Measurements from ENCODE around the gene MAPK10. TPM values are rescaled to one million over a fixed set of nuclear protein-coding genes. Genes with fewer than 3 reads are reported as not detected.

MAPK10 gene
- polyA plus RNA-seq, 2 of the 4 experiments (the other 2 are of a cell fraction) = 1.4 to 3.4 TPM

DNA sequence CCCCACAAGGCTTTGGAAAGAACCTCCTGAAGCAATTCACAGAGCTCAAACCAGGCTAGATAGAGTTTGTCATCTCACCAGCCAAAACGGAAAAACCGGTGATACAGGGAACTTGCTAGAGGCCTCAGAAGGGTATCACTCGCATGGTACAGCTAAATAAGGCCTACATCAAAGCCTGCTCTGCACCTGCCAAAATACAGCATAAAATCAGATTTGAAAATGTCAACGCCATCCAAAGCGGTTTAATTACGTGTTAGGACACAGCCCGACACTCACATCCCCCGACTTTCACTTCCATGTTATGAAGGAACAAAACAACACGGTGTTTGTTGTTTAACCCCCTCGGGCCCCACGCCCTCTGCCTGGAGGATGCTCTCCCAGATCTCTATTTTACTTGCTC, 65.0 kb downstream of the MAPK10 start:
- H3K4me2 ChIP-seq = no peak overlapping the region
- H3K4me3 ChIP-seq = no peak overlapping the region
- ATAC-seq (no peak), DNase-seq (ENCODE audit: low read depth in 1 of 2, low spot score in 1 of 2) (no peak), FAIRE-seq (no peak)
- POLR2A ChIA-PET = no interaction called here
- H3K4me1 ChIP-seq = no peaks in the 10 kb centered on the region
- CTCF ChIA-PET = no interaction called here
- TF ChIP-seq NFE2L2 (conservative IDR thresholded peaks at IDR 0.05; ENCODE audit: low read length) (no peak), ZC3H11A (IDR thresholded peaks at IDR 0.05) (no peak), RNF2 (IDR thresholded peaks at IDR 0.05; ENCODE audit: borderline replicate concordance, low read depth) (no peak), BHLHE40 (IDR thresholded peaks at IDR 0.05; ENCODE audit: low read depth, low read length) (no peak), JUNB (IDR thresholded peaks at IDR 0.05) (no peak), TP53 (CRISPR knock-in tag; IDR thresholded peaks at IDR 0.05) (no peak)
- no peak overlapping the region for H3K27ac ChIP-seq
- no peaks in the 10 kb centered on the region for H3K9me3 ChIP-seq
- WGBS (ENCODE audit: missing lambda C conversion rate) = 91% methylated on average over 11 of the region's 11 CpGs

DNA sequence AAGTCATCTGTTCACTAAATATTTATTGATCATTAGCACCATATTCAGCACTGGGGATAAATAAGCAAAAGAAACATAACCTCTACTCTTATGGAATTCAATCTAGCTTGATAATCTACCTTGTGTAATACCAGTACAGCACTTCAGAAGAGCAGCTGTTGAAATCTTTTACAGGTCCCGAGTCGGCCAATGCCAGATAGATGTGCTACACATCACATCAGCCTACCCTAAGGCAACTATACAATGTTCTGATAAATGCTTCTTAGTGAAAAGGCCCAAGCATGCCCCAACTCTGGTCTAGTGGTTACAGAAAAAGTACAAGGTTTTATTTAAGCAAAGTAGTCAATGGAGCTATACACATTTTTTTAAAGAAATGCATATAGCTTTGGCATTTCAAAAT, 68.7 kb downstream of the MAPK10 start:
- ChIA-PET CTCF (no interaction called here), POLR2A (no interaction called here)
- no peak overlapping the region for H3K4me2 ChIP-seq
- ATAC-seq = no peak
- TF ChIP-seq HOXB13 (CRISPR knock-in tag; IDR thresholded peaks at IDR 0.05; ENCODE audit: low read depth) (no peak), NFE2L2 (conservative IDR thresholded peaks at IDR 0.05; ENCODE audit: low read length) (no peak)
- TF ChIP-seq, protein P1, sequence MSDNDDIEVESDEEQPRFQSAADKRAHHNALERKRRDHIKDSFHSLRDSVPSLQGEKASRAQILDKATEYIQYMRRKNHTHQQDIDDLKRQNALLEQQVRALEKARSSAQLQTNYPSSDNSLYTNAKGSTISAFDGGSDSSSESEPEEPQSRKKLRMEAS (IDR thresholded peaks at IDR 0.05) = no peak
- TF ChIP-seq, protein P2, sequence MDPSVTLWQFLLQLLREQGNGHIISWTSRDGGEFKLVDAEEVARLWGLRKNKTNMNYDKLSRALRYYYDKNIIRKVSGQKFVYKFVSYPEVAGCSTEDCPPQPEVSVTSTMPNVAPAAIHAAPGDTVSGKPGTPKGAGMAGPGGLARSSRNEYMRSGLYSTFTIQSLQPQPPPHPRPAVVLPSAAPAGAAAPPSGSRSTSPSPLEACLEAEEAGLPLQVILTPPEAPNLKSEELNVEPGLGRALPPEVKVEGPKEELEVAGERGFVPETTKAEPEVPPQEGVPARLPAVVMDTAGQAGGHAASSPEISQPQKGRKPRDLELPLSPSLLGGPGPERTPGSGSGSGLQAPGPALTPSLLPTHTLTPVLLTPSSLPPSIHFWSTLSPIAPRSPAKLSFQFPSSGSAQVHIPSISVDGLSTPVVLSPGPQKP (IDR thresholded peaks at IDR 0.05; ENCODE audit: low read depth, low read length) = no peak
- 67% methylated on average over 2 of the region's 2 CpGs for WGBS (ENCODE audit: missing lambda C conversion rate)
- no peaks in the 10 kb centered on the region for H3K9me3 ChIP-seq
- no peaks in the 10 kb centered on the region for H3K4me1 ChIP-seq
- no peak overlapping the region for H3K4me3 ChIP-seq
- FAIRE-seq = no peak
- no peak overlapping the region for H3K27ac ChIP-seq
- DNase-seq (ENCODE audit: low read depth in 1 of 2, low spot score in 1 of 2) = no peak

DNA sequence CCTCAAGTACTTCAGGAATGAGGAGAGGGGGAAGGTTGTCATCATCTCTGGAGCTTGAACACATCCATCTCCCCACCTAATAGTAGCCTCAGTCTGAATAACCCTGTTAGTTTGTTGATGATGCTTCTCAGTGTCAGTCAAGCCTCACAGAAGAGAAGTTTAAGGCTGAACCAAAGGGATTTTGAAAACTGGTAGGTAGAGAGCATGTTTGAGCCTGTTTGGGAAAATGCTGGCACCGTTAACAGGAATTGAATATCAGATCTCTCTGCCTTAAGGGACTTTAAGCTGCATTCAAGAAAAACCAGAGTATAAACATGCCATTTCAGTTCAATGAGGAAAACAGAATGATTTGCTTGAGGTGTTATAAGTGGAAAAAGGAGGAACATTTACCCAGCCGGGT, 73.1 kb downstream of the MAPK10 start:
- no peaks in the 10 kb centered on the region for H3K9me3 ChIP-seq
- ChIA-PET POLR2A (no interaction called here), CTCF (no interaction called here)
- H3K4me2 ChIP-seq = no peak overlapping the region
- FAIRE-seq (no peak), DNase-seq (ENCODE audit: low read depth in 1 of 2, low spot score in 1 of 2) (no peak), ATAC-seq (no peak)
- no peak overlapping the region for H3K4me3 ChIP-seq
- H3K27ac ChIP-seq = no peak overlapping the region
- TF ChIP-seq, protein P3, sequence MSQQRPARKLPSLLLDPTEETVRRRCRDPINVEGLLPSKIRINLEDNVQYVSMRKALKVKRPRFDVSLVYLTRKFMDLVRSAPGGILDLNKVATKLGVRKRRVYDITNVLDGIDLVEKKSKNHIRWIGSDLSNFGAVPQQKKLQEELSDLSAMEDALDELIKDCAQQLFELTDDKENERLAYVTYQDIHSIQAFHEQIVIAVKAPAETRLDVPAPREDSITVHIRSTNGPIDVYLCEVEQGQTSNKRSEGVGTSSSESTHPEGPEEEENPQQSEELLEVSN (IDR thresholded peaks at IDR 0.05; ENCODE audit: borderline replicate concordance, low read depth) = no peak
- TF ChIP-seq, protein P4, sequence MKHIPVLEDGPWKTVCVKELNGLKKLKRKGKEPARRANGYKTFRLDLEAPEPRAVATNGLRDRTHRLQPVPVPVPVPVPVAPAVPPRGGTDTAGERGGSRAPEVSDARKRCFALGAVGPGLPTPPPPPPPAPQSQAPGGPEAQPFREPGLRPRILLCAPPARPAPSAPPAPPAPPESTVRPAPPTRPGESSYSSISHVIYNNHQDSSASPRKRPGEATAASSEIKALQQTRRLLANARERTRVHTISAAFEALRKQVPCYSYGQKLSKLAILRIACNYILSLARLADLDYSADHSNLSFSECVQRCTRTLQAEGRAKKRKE (CRISPR knock-in tag; IDR thresholded peaks at IDR 0.05; ENCODE audit: low read depth) = no peak
- TF ChIP-seq, protein P5, sequence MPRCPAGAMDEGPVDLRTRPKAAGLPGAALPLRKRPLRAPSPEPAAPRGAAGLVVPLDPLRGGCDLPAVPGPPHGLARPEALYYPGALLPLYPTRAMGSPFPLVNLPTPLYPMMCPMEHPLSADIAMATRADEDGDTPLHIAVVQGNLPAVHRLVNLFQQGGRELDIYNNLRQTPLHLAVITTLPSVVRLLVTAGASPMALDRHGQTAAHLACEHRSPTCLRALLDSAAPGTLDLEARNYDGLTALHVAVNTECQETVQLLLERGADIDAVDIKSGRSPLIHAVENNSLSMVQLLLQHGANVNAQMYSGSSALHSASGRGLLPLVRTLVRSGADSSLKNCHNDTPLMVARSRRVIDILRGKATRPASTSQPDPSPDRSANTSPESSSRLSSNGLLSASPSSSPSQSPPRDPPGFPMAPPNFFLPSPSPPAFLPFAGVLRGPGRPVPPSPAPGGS (IDR thresholded peaks at IDR 0.05) = no peak
- TF ChIP-seq MAFK (IDR thresholded peaks at IDR 0.05; ENCODE audit: partially characterized antibody) = no peak
- no peak for TF ChIP-seq RFX5 (IDR thresholded peaks at IDR 0.05)
- 83% methylated on average over 2 of the region's 2 CpGs for WGBS (ENCODE audit: missing lambda C conversion rate)
- no peaks in the 10 kb centered on the region for H3K4me1 ChIP-seq

DNA sequence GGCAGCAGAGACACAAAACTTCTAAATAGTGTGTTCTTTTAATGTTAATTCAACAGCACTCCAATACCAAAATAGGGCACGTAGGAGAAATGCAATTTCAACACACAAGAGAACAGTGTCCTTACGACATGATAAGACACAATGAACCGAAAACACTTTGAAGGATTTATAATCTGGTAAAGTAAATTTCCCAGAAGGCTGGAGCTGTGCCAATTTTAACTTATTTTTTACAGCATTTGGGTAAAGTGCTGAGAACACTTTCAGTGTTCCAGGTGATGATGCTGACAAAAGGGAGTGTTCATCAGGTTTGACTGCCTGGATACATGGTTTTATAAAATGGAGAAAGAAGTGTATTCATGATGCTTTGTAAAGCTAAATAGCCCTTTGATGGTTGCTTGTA, 76.5 kb downstream of the MAPK10 start:
- TF ChIP-seq ZC3H11A (IDR thresholded peaks at IDR 0.05) (no peak), CHD2 (IDR thresholded peaks at IDR 0.05; ENCODE audit: low read length, partially characterized antibody) (no peak), JUN (IDR thresholded peaks at IDR 0.05) (no peak), HEYL (CRISPR knock-in tag; IDR thresholded peaks at IDR 0.05) (no peak), ZSCAN20 (CRISPR knock-in tag; IDR thresholded peaks at IDR 0.05) (no peak), ZNF302 (CRISPR knock-in tag; IDR thresholded peaks at IDR 0.05) (no peak), GATA3 (IDR thresholded peaks at IDR 0.05; ENCODE audit: borderline replicate concordance) (no peak), CBX2 (IDR thresholded peaks at IDR 0.05; ENCODE audit: borderline replicate concordance, low read depth) (no peak), NPAS2 (CRISPR knock-in tag; IDR thresholded peaks at IDR 0.05; ENCODE audit: borderline replicate concordance) (no peak)
- ChIA-PET POLR2A (no interaction called here), CTCF (no interaction called here)
- DNase-seq (ENCODE audit: low read depth in 1 of 2, low spot score in 1 of 2) (no peak), ATAC-seq (no peak), FAIRE-seq (no peak)
- no peak overlapping the region for H3K4me2 ChIP-seq
- H3K27ac ChIP-seq = no peak overlapping the region
- WGBS (ENCODE audit: missing lambda C conversion rate) = 72% methylated on average over 3 of the region's 3 CpGs
- no peaks in the 10 kb centered on the region for H3K9me3 ChIP-seq
- no peak overlapping the region for H3K4me3 ChIP-seq
- no peaks in the 10 kb centered on the region for H3K4me1 ChIP-seq
